Left colon (tissue), 2 donors: ENCODE measurements around the gene ZNF331. TPM values are rescaled to one million over a fixed set of nuclear protein-coding genes. Genes with fewer than 3 reads are reported as not detected.

Experiments
- ATAC-seq: fragments of 200-7000 bp; cut with Tn5 transposase; one replicate; pipeline ENCODE4 v1.9.1; 2020; ENCODE audit warnings: mild to moderate bottlenecking, moderate library complexity
- DNase-seq, 2 donors: peaks; one replicate each; pipeline ENCODE4 v3.0.0-alpha.2; 2020
- intact Hi-C, 2 donors: fragments of 100-400 bp; cut with DNase I in 1 of 2; cut with micrococcal nuclease in 1 of 2; formaldehyde crosslinking; loops; one replicate each; pipeline versions ENCODE4 v1.11.2 to v1.14.0; 2022; cut with DNase I, micrococcal nuclease
- total RNA-seq, 2 donors: library from RNA; stranded (reverse); fragmentation: NEBNext Ultra II Directional; extraction: Animal tissue kit (Norgen Biotek cat#: 25700); gene quantifications; one replicate each; pipeline ENCODE4 v1.2.1, GENCODE V29; 2021
- donor health status: DM: no; HTN: no; CAD: no.
- donor health status: DM: yes; HTN: yes; CAD: no.

Gene ZNF331
- total RNA-seq, 2 donors from 2014 or later, result 5.3 to 6.0 TPM

GRCh38 chr19:53608381-53608780, 70.4 kb downstream of the ZNF331 start:
- DNase-seq (no peak), ATAC-seq (no peak)
- intact Hi-C loops, result no loop called here

- no peak for ATAC-seq
- no peak for DNase-seq
- intact Hi-C loops, result no loop called here
Observed at GRCh38 chr19:53612762-53613526, 75.0 kb downstream of the ZNF331 start.

- intact Hi-C loops, result no loop called here
- no peak for ATAC-seq
- DNase-seq, result no peak
Observed at GRCh38 chr19:53621885-53622740, 84.2 kb downstream of the ZNF331 start.

GRCh38 chr19:53624771-53625545, 87.0 kb downstream of the ZNF331 start:
- intact Hi-C loops, result no loop called here
- no peak for DNase-seq
- ATAC-seq, result no peak

GRCh38 chr19:53626486-53626885, 88.5 kb downstream of the ZNF331 start:
- intact Hi-C loops, result no loop called here
- no peak for ATAC-seq
- no peak for DNase-seq

GRCh38 chr19:53626976-53627375, 89.0 kb downstream of the ZNF331 start:
- DNase-seq (no peak), ATAC-seq (no peak)
- intact Hi-C loops, result no loop called here

Other genes with a start within 250 kb of the ZNF331 start
- gene ZNF845, start 204.4 kb upstream of the ZNF331 start, total RNA-seq, result 1 to 10 TPM; 5.2 to 7.8 TPM
- gene ZNF525, start 172.4 kb upstream of the ZNF331 start, total RNA-seq, result 1 to 10 TPM; 8.6 to 9.3 TPM
- gene ZNF765, start 143.0 kb upstream of the ZNF331 start, total RNA-seq, result 1 to 10 TPM; 9.6 to 9.9 TPM
- gene ZNF761, start 106.2 kb upstream of the ZNF331 start, total RNA-seq, result 1 to 10 TPM; 7.7 to 7.8 TPM
- 1 to 10 TPM; 3.4 to 4.2 TPM for gene ZNF813, start 70.4 kb upstream of the ZNF331 start, total RNA-seq
- not detected for gene DPRX, start 93.9 kb downstream of the ZNF331 start, total RNA-seq